ENCODE results near the gene NAMPT. TPM values are rescaled to one million over a fixed set of nuclear protein-coding genes. Genes with fewer than 3 reads are reported as not detected.

Gene NAMPT
- total RNA-seq, 2 donors from 2014 or later: 101 to 111 TPM

DNA sequence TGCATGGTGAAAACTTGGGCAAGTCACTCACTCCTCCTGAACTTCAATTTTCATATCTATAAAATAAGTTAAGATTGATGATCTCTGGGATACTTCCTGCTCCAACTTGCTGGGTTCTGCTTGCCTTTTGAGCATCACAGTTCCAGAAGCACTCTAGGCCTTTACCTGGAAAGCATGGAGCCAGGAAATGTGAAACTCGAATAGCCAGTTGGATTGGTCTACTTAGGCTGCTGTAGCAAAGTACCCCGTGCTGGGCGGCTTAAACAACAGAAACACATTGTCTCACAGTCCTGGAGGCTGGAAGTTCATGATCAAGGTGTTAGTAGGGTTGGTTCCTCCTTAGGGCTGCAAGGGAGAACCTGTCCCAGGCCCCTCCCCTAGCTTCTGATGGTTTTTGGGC, 64.5 kb downstream of the NAMPT start:
- H3K27ac ChIP-seq (ENCODE audit: low read depth, low read length): no peak overlapping the region
- DNase-seq: no peak
- H3K27me3 Mint-ChIP-seq (ENCODE audit: insufficient read depth): no peaks in the 10 kb centered on the region
- H3K4me1 ChIP-seq (ENCODE audit: control insufficient read depth, insufficient read depth, low read length): peaks cover 5% of the 10 kb centered on the region
- no peaks in the 10 kb centered on the region for H3K36me3 ChIP-seq (ENCODE audit: control insufficient read depth, insufficient read depth, low read length)
- no peak overlapping the region for H3K9ac ChIP-seq (ENCODE audit: extremely low read depth, low read length, poor library complexity, severe bottlenecking)
- H3K36me3 Mint-ChIP-seq (ENCODE audit: low read depth): no peaks in the 10 kb centered on the region
- no peak overlapping the region for H3K4me3 Mint-ChIP-seq
- TF ChIP-seq, protein P1, sequence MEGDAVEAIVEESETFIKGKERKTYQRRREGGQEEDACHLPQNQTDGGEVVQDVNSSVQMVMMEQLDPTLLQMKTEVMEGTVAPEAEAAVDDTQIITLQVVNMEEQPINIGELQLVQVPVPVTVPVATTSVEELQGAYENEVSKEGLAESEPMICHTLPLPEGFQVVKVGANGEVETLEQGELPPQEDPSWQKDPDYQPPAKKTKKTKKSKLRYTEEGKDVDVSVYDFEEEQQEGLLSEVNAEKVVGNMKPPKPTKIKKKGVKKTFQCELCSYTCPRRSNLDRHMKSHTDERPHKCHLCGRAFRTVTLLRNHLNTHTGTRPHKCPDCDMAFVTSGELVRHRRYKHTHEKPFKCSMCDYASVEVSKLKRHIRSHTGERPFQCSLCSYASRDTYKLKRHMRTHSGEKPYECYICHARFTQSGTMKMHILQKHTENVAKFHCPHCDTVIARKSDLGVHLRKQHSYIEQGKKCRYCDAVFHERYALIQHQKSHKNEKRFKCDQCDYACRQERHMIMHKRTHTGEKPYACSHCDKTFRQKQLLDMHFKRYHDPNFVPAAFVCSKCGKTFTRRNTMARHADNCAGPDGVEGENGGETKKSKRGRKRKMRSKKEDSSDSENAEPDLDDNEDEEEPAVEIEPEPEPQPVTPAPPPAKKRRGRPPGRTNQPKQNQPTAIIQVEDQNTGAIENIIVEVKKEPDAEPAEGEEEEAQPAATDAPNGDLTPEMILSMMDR (conservative IDR thresholded peaks at IDR 0.05): no peak
- H3K4me3 ChIP-seq (ENCODE audit: low read length): no peak overlapping the region
- no peaks in the 10 kb centered on the region for H3K27me3 ChIP-seq (ENCODE audit: control insufficient read depth, insufficient read depth, low read length, poor library complexity, severe bottlenecking)
- 97 to 100% methylated on average over 3 of the region's 3 CpGs for WGBS, 2 experiments (ENCODE audit: insufficient coverage in 1 of 2, insufficient read length in 1 of 2)
- H3K9me3 ChIP-seq (ENCODE audit: control insufficient read depth, low read length): no peaks in the 10 kb centered on the region
- no peaks in the 10 kb centered on the region for H3K9me3 Mint-ChIP-seq
- H3K27ac Mint-ChIP-seq: no peak overlapping the region
- peaks cover 11% of the 10 kb centered on the region for H3K4me1 Mint-ChIP-seq

DNA sequence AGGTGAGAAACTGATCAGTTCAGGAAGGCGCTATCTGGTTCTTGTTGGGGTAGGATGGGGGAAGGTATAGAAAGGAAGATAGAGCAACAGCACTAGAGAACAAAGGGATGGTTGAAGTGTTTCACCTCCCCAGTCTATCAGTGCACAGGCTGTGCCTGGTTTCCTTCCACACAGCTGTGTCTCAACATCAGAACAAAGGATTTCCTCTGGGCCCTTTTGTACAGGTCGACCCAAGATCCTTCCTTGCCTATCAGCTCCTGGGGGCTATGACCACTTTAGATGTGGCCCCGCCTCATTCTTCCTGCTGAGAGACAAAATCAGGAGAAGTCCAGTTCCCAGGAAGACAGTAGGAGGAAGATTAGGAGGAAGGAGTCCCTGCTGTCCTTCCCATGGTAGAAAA, 65.6 kb downstream of the NAMPT start:
- peaks cover 5% of the 10 kb centered on the region for H3K4me1 ChIP-seq (ENCODE audit: control insufficient read depth, insufficient read depth, low read length)
- no peaks in the 10 kb centered on the region for H3K27me3 Mint-ChIP-seq (ENCODE audit: insufficient read depth)
- no peak overlapping the region for H3K4me3 ChIP-seq (ENCODE audit: low read length)
- no peaks in the 10 kb centered on the region for H3K9me3 ChIP-seq (ENCODE audit: control insufficient read depth, low read length)
- no peak overlapping the region for H3K9ac ChIP-seq (ENCODE audit: extremely low read depth, low read length, poor library complexity, severe bottlenecking)
- no peaks in the 10 kb centered on the region for H3K27me3 ChIP-seq (ENCODE audit: control insufficient read depth, insufficient read depth, low read length, poor library complexity, severe bottlenecking)
- no peak overlapping the region for H3K27ac ChIP-seq (ENCODE audit: low read depth, low read length)
- H3K4me3 Mint-ChIP-seq: no peak overlapping the region
- 84 to 88% methylated on average over 3 of the region's 3 CpGs for WGBS, 2 experiments (ENCODE audit: insufficient coverage in 1 of 2, insufficient read length in 1 of 2)
- TF ChIP-seq, protein P1 (conservative IDR thresholded peaks at IDR 0.05): no peak
- no peaks in the 10 kb centered on the region for H3K36me3 Mint-ChIP-seq (ENCODE audit: low read depth)
- H3K9me3 Mint-ChIP-seq: no peaks in the 10 kb centered on the region
- no peak for DNase-seq
- no peak overlapping the region for H3K27ac Mint-ChIP-seq
- H3K4me1 Mint-ChIP-seq: peaks cover 11% of the 10 kb centered on the region
- H3K36me3 ChIP-seq (ENCODE audit: control insufficient read depth, insufficient read depth, low read length): no peaks in the 10 kb centered on the region

DNA sequence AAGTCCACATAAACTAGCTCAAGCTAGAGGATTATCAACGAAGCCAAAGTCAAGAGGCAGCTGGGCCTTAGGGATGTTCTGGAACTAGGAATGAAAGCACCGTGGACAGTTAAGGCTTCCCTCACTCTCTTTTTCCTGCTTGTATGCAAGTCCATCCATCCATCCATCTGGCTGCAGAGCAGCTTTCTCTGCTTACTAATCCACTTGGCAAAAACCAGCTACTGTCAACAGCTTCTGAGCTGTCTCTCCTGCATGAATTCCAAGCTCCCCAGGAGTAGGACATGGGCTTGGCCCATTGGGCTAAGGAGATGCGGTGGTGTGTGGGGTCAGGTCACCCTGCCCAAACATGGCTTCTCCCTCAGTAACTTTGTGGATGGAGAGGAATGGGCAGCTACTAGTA, 66.2 kb downstream of the NAMPT start:
- no peaks in the 10 kb centered on the region for H3K36me3 Mint-ChIP-seq (ENCODE audit: low read depth)
- H3K27ac Mint-ChIP-seq: no peak overlapping the region
- no peaks in the 10 kb centered on the region for H3K36me3 ChIP-seq (ENCODE audit: control insufficient read depth, insufficient read depth, low read length)
- TF ChIP-seq, protein P1 (conservative IDR thresholded peaks at IDR 0.05): no peak
- H3K9me3 ChIP-seq (ENCODE audit: control insufficient read depth, low read length): no peaks in the 10 kb centered on the region
- no peak overlapping the region for H3K4me3 ChIP-seq (ENCODE audit: low read length)
- peaks cover 5% of the 10 kb centered on the region for H3K4me1 ChIP-seq (ENCODE audit: control insufficient read depth, insufficient read depth, low read length)
- DNase-seq: no peak
- 95 to 98% methylated on average over 2 to 3 of the region's 3 CpGs for WGBS, 2 experiments (ENCODE audit: insufficient coverage in 1 of 2, insufficient read length in 1 of 2)
- H3K4me3 Mint-ChIP-seq: no peak overlapping the region
- no peaks in the 10 kb centered on the region for H3K27me3 ChIP-seq (ENCODE audit: control insufficient read depth, insufficient read depth, low read length, poor library complexity, severe bottlenecking)
- no peak overlapping the region for H3K9ac ChIP-seq (ENCODE audit: extremely low read depth, low read length, poor library complexity, severe bottlenecking)
- no peaks in the 10 kb centered on the region for H3K27me3 Mint-ChIP-seq (ENCODE audit: insufficient read depth)
- H3K9me3 Mint-ChIP-seq: no peaks in the 10 kb centered on the region
- H3K27ac ChIP-seq (ENCODE audit: low read depth, low read length): no peak overlapping the region
- H3K4me1 Mint-ChIP-seq: peaks cover 11% of the 10 kb centered on the region

Data from endodermal cell (in vitro differentiated cells).